Neural cell (in vitro differentiated cells): ENCODE measurements around the gene CCSER2. TPM values are rescaled to one million over a fixed set of nuclear protein-coding genes. Genes with fewer than 3 reads are reported as not detected.

Experiments
- H2AFZ ChIP-seq: fragments of 200-600, 300-800 bp; sonication (generic), shearing (Covaris generic); 2 replicates; pipeline ENCODE4 v1.6.0; 2014; ENCODE audit warnings: low read depth, mild to moderate bottlenecking, antibody characterized with exemption, low read length, moderate library complexity
- H3F3A ChIP-seq: fragments of 200-600 bp; shearing (Covaris generic); 2 replicates; pipeline ENCODE4 v1.6.1; 2016; ENCODE audit warnings: mild to moderate bottlenecking, moderate library complexity, mixed read lengths, antibody characterized with exemption, low read length; ENCODE audit not compliant: insufficient read depth, poor library complexity, severe bottlenecking
- H3K27ac ChIP-seq: fragments of 200-600, 300-800 bp; sonication (generic), shearing (Covaris generic); 2 replicates; pipeline ENCODE4 v1.5.1; 2014; ENCODE audit warnings: mild to moderate bottlenecking, low read length, moderate library complexity
- H3K27me3 ChIP-seq: fragments of 300-800, 200-600 bp; sonication (generic), shearing (Covaris generic); 2 replicates; pipeline ENCODE4 v1.6.0; 2014; ENCODE audit warnings: mild to moderate bottlenecking, low read depth, low read length, moderate library complexity; ENCODE audit not compliant: insufficient read depth
- H3K36me3 ChIP-seq: fragments of 300-800, 200-600 bp; sonication (generic), shearing (Covaris generic); 2 replicates; pipeline ENCODE4 v1.5.1; 2014; ENCODE audit warnings: mild to moderate bottlenecking, antibody characterized with exemption, low read length, moderate library complexity; ENCODE audit not compliant: insufficient read depth
- H3K4me2 ChIP-seq: fragments of 300-800, 200-600 bp; sonication (generic), shearing (Covaris generic); 2 replicates; pipeline ENCODE4 v1.6.0; 2014; ENCODE audit warnings: mild to moderate bottlenecking, low read length
- H3K4me3 ChIP-seq: fragments of 300-800, 200-600 bp; sonication (generic), shearing (Covaris generic); 2 replicates; pipeline ENCODE4 v1.5.1; 2014; ENCODE audit warnings: mild to moderate bottlenecking, low read length, moderate library complexity
- H3K79me2 ChIP-seq: fragments of 200-600 bp; shearing (Covaris generic); replicated peaks from 2 replicates; pipeline ENCODE4 v1.6.0; 2014; ENCODE audit warnings: mild to moderate bottlenecking, low read length, moderate library complexity; ENCODE audit not compliant: insufficient read depth
- H3K9ac ChIP-seq: fragments of 300-800, 200-600 bp; sonication (generic), shearing (Covaris generic); 2 replicates; pipeline ENCODE4 v1.6.1; 2016; ENCODE audit warnings: mild to moderate bottlenecking, low read length, mixed read lengths
- H3K9me2 ChIP-seq: fragments of 200-600 bp; shearing (Covaris generic); 2 replicates; pipeline ENCODE4 v1.6.1; 2016; ENCODE audit warnings: mild to moderate bottlenecking, low read length, mixed read lengths; ENCODE audit not compliant: insufficient read depth
- H3K9me3 ChIP-seq: fragments of 200-600, 300-800 bp; sonication (generic), shearing (Covaris generic); 2 replicates; pipeline ENCODE4 v1.6.1; 2016; ENCODE audit warnings: mild to moderate bottlenecking, mixed run types, low read length, moderate library complexity, mixed read lengths
- H4K20me1 ChIP-seq: fragments of 200-600 bp; shearing (Covaris generic); 2 replicates; pipeline ENCODE4 v1.6.1; 2016; ENCODE audit warnings: mild to moderate bottlenecking, mixed run types; ENCODE audit not compliant: insufficient read depth
- CTCF ChIP-seq: fragments of 450-650 bp; IDR thresholded peaks from 2 replicates; pipeline ENCODE4 v1.5.1; 2014; ENCODE audit warnings: antibody characterized with exemption, mild to moderate bottlenecking, moderate library complexity; ENCODE audit not compliant: poor library complexity, severe bottlenecking
- EP300 ChIP-seq: fragments of 450-650 bp; conservative IDR thresholded peaks from 2 replicates; pipeline ENCODE4 v1.6.1; 2014; ENCODE audit warnings: antibody characterized with exemption, mild to moderate bottlenecking, moderate library complexity; ENCODE audit not compliant: poor library complexity, severe bottlenecking
- EZH2 ChIP-seq: fragments of 200-600, 300-800 bp; shearing (Covaris generic), sonication (generic); IDR thresholded peaks from 2 replicates; pipeline ENCODE4 v1.6.1; 2014; ENCODE audit warnings: antibody characterized with exemption, low read length, borderline replicate concordance, mild to moderate bottlenecking; ENCODE audit not compliant: insufficient read depth, poor library complexity, severe bottlenecking
- MXI1 ChIP-seq: fragments of 450-650 bp; conservative IDR thresholded peaks from 2 replicates; pipeline ENCODE4 v1.6.1; 2014; ENCODE audit warnings: antibody characterized with exemption, mild to moderate bottlenecking; ENCODE audit not compliant: poor library complexity, severe bottlenecking
- POLR2AphosphoS5 ChIP-seq: IDR thresholded peaks from 2 replicates; pipeline ENCODE4 v1.6.1; 2012
- RAD21 ChIP-seq: fragments of 450-650 bp; conservative IDR thresholded peaks from 2 replicates; pipeline ENCODE4 v1.6.1; 2014; ENCODE audit warnings: antibody characterized with exemption, mild to moderate bottlenecking, moderate library complexity
- REST ChIP-seq: IDR thresholded peaks from 2 replicates; pipeline ENCODE4 v1.6.1; 2012; ENCODE audit warnings: borderline replicate concordance
- SMC3 ChIP-seq: fragments of 450-650 bp; conservative IDR thresholded peaks from 2 replicates; pipeline ENCODE4 v1.6.1; 2014; ENCODE audit warnings: antibody characterized with exemption, mild to moderate bottlenecking, moderate library complexity; ENCODE audit not compliant: poor library complexity
- TAF1 ChIP-seq: IDR thresholded peaks from 2 replicates; pipeline ENCODE4 v1.6.1; 2012; ENCODE audit warnings: low read depth
- polyA plus RNA-seq: library from polyadenylated mRNA; depleted of rRNA; stranded (reverse); fragments of >200 nt; gene quantifications from 2 replicates; pipeline ENCODE4 v1.2.3, GENCODE V29; 2014

The CCSER2 gene
- polyA plus RNA-seq, 1 donor from 2014 or later: 38.3 TPM

GRCh38 chr10:84429926-84430520 is 101.6 kb downstream of the CCSER2 start:
- TF ChIP-seq RAD21 (peak; percentile 25), EP300 (no peak), SMC3 (no peak), POLR2AphosphoS5 (no peak), CTCF (peak; percentile 39), TAF1 (no peak), EZH2 (no peak), MXI1 (no peak), REST (no peak)
- no peaks in the 10 kb centered on the region for H3K27me3 ChIP-seq
- H3K9ac ChIP-seq: no peak overlapping the region
- no peaks in the 10 kb centered on the region for H3K79me2 ChIP-seq
- H3K36me3 ChIP-seq: peaks cover 4% of the 10 kb centered on the region
- H3K9me2 ChIP-seq: no peaks in the 10 kb centered on the region
- H3K4me3 ChIP-seq: no peak overlapping the region
- H3K4me2 ChIP-seq: no peak overlapping the region
- no peaks in the 10 kb centered on the region for H4K20me1 ChIP-seq
- H3K9me3 ChIP-seq: no peaks in the 10 kb centered on the region
- no peaks in the 10 kb centered on the region for H3F3A ChIP-seq
- H2AFZ ChIP-seq: no peak overlapping the region
- no peak overlapping the region for H3K27ac ChIP-seq

- no peaks in the 10 kb centered on the region for H3K9me2 ChIP-seq
- H4K20me1 ChIP-seq: no peaks in the 10 kb centered on the region
- no peaks in the 10 kb centered on the region for H3K9me3 ChIP-seq
- H2AFZ ChIP-seq: no peak overlapping the region
- TF ChIP-seq MXI1: no peak
- TF ChIP-seq TAF1: no peak
- TF ChIP-seq EZH2: no peak
- no peak for TF ChIP-seq CTCF
- no peak for TF ChIP-seq EP300
- no peak for TF ChIP-seq POLR2AphosphoS5
- TF ChIP-seq REST: no peak
- TF ChIP-seq SMC3: no peak
- no peak for TF ChIP-seq RAD21
- H3K79me2 ChIP-seq: no peaks in the 10 kb centered on the region
- H3K27me3 ChIP-seq: no peaks in the 10 kb centered on the region
- H3K4me2 ChIP-seq: no peak overlapping the region
- no peak overlapping the region for H3K27ac ChIP-seq
- no peak overlapping the region for H3K9ac ChIP-seq
- H3F3A ChIP-seq: no peaks in the 10 kb centered on the region
- no peaks in the 10 kb centered on the region for H3K36me3 ChIP-seq
- H3K4me3 ChIP-seq: no peak overlapping the region
Observed at GRCh38 chr10:84432891-84433290, 104.5 kb downstream of the CCSER2 start.
